GM21786 (cell line): ENCODE measurements around the gene PACRG.

Experiments
- ATAC-seq: cut with Tn5 transposase; IDR thresholded peaks from one replicate; pipeline ENCODE4 v1.9.1; 2021; ENCODE audit not compliant: unreplicated experiment

PACRG gene

GRCh38 chr6:163341224-163342061 lies 613.7 kb downstream of the PACRG start:
- ATAC-seq = no peak

- ATAC-seq = no peak
Observed at GRCh38 chr6:163342571-163343539, 615.1 kb downstream of the PACRG start.

GRCh38 chr6:163343609-163344008 lies 615.8 kb downstream of the PACRG start:
- ATAC-seq = no peak

GRCh38 chr6:163344411-163344810 lies 616.6 kb downstream of the PACRG start:
- ATAC-seq = no peak

- no peak for ATAC-seq
Observed at GRCh38 chr6:163345931-163346330, 618.2 kb downstream of the PACRG start.

- no peak for ATAC-seq
Observed at GRCh38 chr6:163346497-163346961, 618.8 kb downstream of the PACRG start.

GRCh38 chr6:163347021-163347446 lies 619.3 kb downstream of the PACRG start:
- no peak for ATAC-seq

GRCh38 chr6:163348789-163349680 lies 621.3 kb downstream of the PACRG start:
- no peak for ATAC-seq

GRCh38 chr6:163349696-163350095 lies 621.9 kb downstream of the PACRG start:
- ATAC-seq = no peak

GRCh38 chr6:163351013-163351412 lies 623.2 kb downstream of the PACRG start:
- ATAC-seq = no peak

GRCh38 chr6:163352011-163352685 lies 624.4 kb downstream of the PACRG start:
- ATAC-seq = no peak

- no peak for ATAC-seq
Observed at GRCh38 chr6:163352966-163353365, 625.2 kb downstream of the PACRG start.

GRCh38 chr6:163354085-163354484 lies 626.3 kb downstream of the PACRG start:
- ATAC-seq = no peak

- ATAC-seq = peak; percentile 67
Observed at GRCh38 chr6:163354761-163355425, 627.1 kb downstream of the PACRG start.

- peak; percentile 34 for ATAC-seq
Observed at GRCh38 chr6:163355426-163355991, 627.7 kb downstream of the PACRG start.

GRCh38 chr6:163356324-163356723 lies 628.5 kb downstream of the PACRG start:
- ATAC-seq = no peak

- no peak for ATAC-seq
Observed at GRCh38 chr6:163356743-163357142, 629.0 kb downstream of the PACRG start.

GRCh38 chr6:163364641-163365040 lies 636.9 kb downstream of the PACRG start:
- ATAC-seq = no peak
